A549 treated with Hydrocortisone at 1 μM for 4 hours (cell line): ENCODE results near the gene NIM1K. TPM values are rescaled to one million over a fixed set of nuclear protein-coding genes. Genes with fewer than 3 reads are reported as not detected.

ENCODE experiments used
- total RNA-seq: library from RNA; stranded (reverse); fragments of 200-300 nt; extraction: Qiagen RNA extraction; gene quantifications from 5 replicates; pipeline ENCODE4 v1.2.3, GENCODE V29; 2022

The NIM1K gene
- total RNA-seq, result 0.24 to 0.30 TPM (median 0.28 TPM) in 5 replicates

DNA sequence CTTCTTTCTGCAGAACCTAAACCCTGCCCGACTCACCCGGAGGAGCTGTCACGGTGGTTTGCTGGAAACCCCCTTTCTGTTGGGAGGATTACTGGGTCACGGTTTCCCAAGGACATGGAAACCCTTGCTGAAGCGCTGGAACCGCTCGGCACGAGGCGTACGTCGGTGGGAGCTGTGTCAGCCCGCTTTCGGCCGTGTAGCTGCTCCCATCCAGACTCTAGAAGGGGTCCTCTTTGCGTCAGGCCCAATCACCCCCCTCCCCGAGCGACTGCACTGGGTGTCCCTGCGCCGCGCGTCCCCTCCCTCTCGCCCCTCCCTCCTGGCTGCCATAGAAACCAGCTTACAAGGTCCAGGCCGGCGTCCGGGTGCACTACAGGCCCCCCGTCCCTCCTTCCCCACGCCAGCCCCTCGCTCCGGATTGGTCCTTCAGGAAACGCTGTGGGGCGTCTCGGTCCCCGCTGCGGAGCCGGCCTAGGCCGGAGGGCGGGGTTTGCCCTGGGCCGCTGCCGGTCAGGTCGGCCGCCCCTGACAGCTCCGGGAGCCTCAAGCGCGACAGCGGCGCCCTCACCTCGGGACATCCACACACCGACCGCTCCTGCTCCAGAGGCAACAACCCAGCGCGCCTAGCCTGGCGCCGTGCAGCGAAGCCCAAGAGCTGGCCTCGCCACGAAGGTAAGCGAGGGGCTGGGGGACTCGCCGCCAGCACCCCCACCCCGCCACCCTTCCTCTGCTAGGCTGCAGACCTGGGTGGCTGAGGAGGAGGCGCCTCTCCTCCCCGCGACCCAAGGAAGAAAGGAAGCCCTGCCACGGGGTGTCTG lies at the start of gene NIM1K:
NIM1K (plus strand) TSS at position 486 of the 818 bp plus-strand sequence. CDS start 53,551 bp downstream, outside the sequence.

DNA sequence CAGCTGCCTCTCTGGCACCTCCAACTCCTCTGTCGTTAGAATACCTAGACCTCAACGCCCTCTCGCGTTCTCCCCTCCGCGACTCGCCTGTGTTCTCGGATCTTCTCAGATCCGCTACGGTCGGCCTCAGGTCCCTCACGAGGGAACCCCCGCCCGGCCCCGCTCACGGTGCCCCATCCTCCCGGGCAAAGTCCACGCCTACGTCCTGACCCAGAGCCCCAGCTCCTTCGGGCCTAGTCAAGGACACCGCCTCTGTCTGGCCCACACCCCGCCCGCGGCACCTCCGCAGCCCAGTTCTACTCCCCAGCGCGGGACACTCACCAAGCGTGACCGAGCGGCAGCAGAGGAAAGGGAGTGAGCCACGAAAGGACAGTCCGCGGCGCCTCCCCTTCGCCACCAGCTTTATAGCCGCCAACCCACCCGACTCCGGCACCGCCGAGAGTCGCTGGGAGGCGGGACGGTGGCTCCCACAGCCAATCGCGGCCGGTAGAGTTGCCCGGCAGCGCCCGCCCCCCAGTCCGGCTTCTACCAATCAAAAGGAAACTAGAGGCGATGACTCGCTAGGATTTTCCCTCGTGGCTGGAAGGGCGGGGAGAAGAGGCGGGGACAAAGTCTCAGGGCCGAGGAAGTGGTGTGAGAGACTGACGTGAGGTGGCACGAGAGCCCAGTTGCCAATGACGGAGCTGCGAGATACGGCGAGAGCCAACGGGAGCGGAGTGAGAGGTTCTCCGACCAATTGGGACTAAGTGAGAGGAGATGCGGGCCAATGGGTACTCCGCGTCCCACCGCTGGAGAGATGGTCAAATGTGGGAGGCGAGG lies 121.2 kb downstream of the NIM1K start, which contains the start of gene HMGCS1:
HMGCS1 (minus strand) TSS at position 378 of the 819 bp plus-strand sequence. CDS start 14,447 bp downstream, outside the sequence.

Other genes starting within 250 kb of the NIM1K start
- 2.4 to 3.7 TPM (median 2.9 TPM) in 5 replicates for gene ANXA2R, start 151.9 kb upstream of the NIM1K start, total RNA-seq
- gene ZNF131, start 71.3 kb upstream of the NIM1K start, total RNA-seq, result 21.7 to 29.1 TPM (median 23.2 TPM) in 5 replicates
- gene HMGCS1, start 121.2 kb downstream of the NIM1K start, total RNA-seq, result 52.6 to 70.9 TPM (median 58.4 TPM) in 5 replicates
- 0.03 to 0.13 TPM (median 0.06 TPM) in 5 replicates for gene CCL28, start 220.2 kb downstream of the NIM1K start, total RNA-seq